ENCODE measurements around the gene NPC1L1.
"Not testable (repeated sequence)": the region's sequence is repeated elsewhere in the genome, so short reads cannot be mapped to it uniquely, and the experiment has no call there.

The NPC1L1 gene

DNA sequence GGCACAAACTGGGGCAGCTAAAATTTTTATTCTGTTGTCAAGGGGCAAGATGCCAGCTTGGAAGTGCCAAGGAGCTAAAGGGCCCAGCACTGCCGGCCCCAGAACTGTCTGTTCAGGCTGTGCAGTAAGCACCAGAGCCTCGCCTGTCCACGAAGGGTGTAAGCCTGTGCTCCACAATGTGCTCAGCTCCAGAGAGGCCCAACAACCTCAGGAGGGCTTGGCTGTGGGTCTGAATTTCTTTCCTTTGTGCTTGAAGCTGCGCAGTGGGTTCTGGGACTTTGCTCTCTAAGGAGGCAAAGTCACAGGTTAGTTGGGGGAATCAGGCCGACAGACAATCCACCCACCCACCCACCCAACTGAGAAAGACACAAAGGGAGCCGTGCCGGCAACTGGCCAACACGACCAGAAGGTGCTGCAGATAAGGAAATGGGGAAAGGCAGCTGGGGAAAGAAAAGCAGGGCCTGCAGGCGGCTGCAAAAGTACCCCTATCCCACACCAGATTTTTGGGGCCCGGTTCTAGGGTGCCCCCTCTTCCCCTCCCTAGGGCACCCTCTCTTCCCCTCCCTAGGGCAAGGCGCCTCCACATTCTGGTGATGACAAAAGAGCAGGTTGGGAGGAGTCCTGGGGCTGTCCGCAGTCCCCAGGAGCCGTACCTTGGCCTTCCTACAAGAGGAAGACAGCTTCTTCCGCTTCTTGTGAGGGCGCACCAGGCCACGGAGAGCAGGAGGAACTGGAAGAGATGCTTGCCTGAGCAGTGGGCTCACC is 24.8 kb upstream of the NPC1L1 start:
- DNase-seq, result no peak

DNA sequence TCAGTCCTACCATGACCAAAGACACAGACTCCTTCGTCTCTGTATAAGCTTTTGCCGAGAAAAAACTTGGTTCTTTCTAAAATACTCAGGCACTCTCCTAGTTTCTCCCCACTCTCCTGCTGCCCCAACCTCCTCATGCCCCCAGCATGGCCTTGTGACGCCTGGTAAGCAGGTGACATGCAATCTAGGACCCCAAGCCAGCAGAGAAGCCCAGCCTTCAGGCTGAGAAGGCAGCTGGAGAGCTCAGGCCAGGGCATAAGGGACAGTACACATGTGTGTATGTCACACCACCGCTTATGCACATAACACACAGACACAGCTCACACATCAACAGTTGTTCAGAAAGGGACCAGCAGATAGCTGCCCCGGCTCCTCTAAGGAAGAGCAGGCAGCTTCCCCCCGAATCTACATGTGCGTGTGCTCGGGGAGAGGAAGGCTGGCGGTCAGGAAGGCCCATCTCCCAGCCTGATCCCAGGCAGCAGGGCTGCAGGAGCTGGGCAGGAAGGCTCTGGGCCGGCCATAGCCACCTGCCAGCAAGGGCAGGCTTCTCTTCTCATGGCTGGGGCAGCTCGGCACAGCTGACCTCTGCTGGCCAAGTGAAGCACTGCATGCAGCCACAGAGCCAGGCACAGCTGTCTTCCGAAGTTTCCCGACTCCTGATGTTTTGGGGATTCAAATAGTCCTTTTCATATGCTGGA is 24.1 kb upstream of the NPC1L1 start:
- peak; percentile 49 for DNase-seq

DNA sequence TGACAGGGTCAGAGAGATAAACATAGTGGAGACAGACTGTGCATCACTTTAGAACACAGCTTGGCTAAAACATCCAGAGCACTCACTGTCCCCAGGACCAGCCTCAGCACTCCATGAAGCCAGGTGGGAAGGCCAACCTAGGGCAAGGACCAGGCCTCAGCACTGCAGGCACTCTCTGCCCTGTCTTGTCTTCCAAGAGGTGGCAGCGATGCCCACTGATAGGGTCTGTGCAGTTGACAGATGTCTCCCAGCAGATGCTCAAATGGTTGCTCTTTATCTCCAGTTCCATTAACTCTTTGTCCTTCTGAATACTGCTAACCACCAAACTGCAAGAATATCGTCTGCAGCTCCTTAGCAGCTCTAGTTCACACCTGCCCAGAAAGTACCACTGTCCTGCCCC is 23.5 kb upstream of the NPC1L1 start:
- DNase-seq, result no peak

- no peak for DNase-seq
Measured at GRCh38 chr7:44563171-44563679, 22.1 kb upstream of the NPC1L1 start.

DNA sequence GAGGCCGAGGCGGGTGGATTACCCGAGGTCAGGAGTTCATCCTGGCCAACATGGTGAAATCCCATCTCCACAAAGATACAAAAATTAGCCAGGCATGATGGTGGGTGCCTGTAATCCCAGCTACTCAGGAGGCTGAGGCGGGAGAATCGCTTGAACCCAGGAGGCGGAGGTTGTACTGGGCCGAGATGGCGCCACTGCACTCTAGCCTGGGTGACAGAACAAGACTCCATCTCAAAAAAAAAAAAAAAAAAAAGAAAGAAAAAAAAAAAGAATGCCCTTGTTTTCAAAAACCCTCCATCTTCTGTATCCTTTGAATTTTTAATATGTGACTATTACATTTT is 21.5 kb upstream of the NPC1L1 start:
- not testable (repeated sequence) for DNase-seq

GRCh38 chr7:44561962-44562621 is 21.0 kb upstream of the NPC1L1 start:
- DNase-seq, result peak; percentile 46

DNA sequence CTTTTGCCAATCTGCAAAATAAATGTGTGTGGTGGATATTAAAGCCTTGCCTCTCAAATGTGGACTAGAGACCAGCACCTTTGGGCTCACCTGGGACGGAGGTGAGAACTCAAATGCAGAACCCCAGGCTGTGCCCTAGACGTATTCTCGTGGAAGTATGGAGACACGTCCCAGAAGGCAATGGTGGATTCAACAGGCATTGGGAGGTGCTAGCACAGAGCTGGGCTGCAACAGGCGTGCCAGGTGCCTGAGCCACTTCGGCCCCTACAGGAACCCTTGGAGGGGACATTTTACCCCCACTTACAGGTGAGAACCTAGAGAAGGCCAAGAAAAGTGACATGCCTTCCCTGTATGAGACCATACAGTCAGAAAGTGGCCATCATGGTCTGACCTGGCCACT is 20.4 kb upstream of the NPC1L1 start:
- no peak for DNase-seq

- no peak for DNase-seq
Measured at GRCh38 chr7:44559485-44559884, 18.4 kb upstream of the NPC1L1 start.

DNA sequence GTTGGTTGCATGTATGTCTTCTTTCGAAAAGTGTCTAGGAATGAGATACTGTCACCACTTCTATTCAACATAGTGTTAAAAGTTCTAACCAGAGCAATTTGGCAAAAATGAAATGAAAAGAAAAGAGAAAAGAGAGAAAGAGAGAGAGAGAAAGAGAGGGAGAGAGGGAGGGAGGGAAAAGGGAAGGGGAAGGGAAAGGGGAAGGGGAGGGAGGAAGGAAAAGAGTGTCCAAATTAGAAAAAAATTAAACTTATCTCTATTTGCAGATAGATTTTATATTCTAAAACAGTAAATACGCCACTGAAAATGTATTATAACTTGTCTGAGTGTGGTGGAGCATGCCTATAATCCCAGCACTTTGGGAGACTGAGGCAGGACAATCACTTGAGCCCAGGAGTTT is 16.4 kb upstream of the NPC1L1 start:
- DNase-seq, result no peak

DNA sequence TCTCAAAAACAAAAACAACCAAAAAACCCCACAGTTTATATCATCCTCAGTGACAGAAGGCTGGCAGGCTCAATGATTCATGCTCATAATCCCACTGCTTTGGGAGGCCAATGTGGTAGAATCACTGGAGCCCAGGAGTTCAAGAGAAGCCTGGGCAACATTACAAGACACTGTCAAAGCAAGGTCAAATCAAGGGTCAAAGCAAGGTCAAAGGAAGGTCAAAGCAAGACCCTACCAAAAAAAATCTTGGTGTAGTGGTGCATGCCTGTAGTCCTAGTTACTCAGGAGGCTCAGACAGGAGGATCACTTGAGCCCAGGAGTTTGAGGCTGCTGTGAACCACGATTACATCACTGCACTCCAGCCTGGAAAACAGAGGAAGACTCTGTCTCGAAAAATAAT is 14.2 kb upstream of the NPC1L1 start:
- no peak for DNase-seq

DNA sequence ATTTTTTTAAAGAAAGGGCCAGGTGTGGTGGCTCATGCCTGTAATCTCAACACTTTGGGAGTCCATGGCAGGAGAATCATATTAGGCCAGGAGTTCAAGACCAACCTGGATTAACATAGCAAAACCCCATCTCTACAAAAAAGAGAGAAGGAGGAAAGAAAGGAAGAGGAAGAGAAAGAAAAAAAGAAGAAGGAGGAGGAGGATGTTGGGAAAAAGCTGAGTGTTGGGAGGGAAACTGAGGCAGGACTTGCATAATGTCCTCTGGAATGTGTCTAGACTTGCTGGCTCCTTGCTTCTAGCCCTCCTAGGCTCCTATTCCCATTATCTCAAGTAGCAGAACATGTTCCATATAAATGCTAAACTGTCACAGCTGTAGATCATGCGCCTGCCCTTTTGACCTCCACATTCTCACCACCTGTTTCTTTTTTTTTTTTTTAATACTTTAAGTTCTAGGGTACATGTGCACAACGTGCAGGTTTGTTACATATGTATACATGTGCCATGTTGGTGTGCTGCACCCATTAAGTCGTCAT is 11.4 kb upstream of the NPC1L1 start:
- not testable (repeated sequence) for DNase-seq

GRCh38 chr7:44549457-44549856 is 8.3 kb upstream of the NPC1L1 start:
- no peak for DNase-seq

- DNase-seq, result no peak
Measured at GRCh38 chr7:44548893-44549292, 7.8 kb upstream of the NPC1L1 start.

- DNase-seq, result peak; percentile 64
Measured at GRCh38 chr7:44547536-44548231, 6.6 kb upstream of the NPC1L1 start.

DNA sequence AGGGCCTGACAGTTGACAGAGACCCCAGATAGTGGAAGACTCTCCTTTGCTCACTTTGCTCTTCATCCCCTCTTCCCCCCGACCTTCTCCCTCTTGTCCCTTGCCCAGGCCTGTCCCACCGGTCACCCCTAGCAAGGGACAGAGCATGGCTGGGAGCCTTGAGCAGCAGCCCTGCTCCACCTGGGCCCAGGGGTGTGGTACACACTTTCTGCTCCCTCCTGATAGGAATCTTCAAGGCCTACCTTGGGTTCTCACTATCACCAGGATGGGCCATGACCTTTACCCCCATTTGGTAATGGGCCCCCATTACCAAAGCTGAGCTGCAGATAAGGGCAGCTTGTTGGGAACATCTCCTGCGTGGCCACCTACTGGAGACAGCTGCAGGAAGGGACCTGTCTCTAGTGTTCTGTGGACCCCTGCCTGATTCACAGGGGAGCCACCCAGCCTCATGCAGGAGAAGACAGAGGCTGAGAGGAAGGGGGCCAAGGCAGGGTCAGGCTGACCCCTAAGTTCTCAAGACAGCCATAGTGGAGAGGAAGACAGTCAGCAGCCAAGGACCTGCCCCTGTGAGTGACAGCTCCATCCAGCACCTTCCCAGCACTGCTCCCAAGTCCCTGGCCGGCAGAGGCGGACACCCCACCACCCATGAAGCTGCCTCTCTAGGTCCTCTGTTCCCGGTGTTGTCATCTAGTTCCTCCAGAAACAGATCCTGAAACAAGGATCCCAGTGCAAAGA is 913 bp upstream of the NPC1L1 start:
- no peak for DNase-seq

GRCh38 chr7:44540592-44541027 is 520 bp downstream of the NPC1L1 start:
- DNase-seq, result no peak

DNA sequence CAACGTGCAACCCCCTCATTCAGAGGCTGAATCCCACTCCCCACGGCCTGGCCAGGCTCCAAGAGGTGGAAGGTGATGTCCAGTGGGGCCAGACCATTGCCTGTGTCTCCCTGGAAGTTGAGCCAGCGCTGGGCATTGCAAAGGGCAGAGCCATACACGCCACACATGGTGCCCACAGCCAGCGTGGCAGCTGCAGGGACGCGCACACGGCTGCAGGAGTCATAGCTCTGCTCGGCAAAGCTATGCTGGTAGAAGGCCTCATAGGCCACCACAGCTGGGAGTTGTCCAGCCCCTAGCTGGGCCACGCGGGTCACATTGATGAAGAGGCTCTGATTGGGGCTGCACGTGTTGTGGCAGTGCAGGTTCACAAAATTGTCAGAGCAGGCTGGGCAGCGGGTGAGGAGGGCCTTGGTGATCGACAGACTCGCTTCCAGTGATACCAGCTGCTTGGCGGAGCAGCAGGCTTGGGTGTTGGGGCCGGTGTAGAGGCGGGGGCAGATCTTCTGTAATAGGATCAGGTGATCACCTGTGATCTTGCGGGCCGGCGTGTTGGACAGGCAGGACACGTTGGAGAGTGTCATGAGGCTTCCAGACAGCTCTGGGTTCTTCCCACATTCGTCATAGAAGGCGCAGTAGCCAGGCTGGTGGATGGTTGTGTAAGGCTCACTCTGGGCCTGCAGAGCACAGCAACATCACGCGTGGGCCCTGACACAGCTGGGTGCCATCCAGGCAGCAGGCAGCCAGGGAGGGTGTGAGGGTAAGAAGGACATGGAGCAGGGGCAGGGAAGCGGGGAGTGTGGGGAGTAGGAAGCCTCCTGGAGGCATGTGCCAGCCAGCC is 1.2 kb downstream of the NPC1L1 start:
- DNase-seq, result no peak

DNA sequence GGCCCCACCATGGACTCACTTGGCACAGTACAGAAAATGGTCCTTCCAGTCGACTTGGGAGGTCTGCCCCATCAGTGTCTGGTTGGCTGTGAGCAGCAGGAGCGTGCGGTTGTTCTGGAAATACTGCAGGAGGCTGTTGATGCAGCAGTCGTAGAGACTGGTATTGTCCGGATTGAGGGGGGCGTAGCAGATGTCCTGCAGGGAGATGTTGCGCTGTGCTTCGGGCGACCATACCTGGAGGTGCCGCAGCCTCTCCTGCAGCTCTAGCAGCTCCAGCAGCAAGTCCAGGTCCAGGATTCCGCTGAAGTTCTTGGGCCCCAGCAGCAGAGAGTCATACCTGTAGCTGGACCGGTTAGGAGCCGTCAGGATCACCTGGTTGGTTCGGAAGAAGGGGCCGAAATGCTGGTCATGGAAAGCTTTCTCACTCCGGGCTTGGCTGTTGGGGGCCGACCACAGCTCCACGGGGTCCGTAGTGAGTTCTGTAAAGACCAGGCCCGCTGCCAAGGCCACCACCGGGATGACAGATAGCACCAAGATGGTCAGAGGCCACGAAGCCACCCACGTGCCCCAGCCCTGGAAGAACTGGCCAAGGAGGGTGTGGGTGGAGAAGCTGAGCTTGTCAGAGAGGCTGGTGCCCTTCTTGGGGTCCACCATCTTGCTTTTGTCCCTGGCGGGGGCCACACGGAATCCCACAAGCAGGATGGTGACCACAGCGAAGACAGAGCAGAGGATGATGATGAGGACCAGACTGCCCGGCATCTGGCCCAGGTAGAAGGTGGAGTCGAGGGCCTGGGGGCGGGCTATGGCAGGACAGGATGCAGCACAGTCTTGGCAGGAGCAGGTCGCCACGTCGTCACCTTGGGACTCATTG is 2.1 kb downstream of the NPC1L1 start:
- no peak for DNase-seq

DNA sequence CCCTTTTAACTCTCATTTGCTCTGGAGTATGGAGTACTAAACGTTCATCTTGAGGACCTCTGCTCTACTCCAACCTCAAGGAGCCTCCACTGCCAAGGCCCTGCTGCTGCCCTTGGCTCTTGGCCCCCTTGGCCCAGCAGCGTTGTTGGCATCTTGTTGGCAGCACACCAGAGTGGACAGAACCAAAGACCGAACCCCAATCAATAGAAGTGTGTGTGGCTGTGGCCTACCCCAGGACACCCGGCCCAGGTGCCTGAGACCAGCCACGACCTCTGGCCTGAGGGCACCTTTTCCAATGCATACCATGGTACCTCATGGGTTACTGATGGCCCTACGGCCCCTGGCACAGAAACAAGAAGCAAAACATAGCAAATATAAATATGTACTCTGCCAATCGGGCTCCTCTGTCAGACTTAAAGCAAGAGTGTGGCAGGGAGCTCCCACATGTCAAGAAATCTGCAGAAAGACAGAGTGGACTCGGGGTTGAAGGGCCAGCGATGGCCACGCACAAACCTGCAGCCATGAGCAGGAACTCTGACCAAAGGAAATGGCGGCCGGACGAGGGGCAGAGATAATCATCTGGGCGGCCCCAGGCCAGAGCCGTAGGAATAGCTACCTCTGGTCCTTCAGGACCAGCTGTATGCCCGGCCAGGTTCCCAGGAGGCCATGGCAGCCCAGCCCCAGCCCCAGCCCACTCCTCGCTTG is 2.9 kb downstream of the NPC1L1 start:
- DNase-seq, result no peak
